Adrenal gland (tissue), 12 donors: ENCODE data around the gene DCD. TPM values are rescaled to one million over a fixed set of nuclear protein-coding genes. Genes with fewer than 3 reads are reported as not detected.

Source experiments
- DNase-seq, 7 donors: peaks; one replicate each; pipeline ENCODE4 v3.0.0-alpha.2; 2019 to 2020
- H3K27ac ChIP-seq, 5 donors: fragments of 200-600 bp; sonication (generic) in 4 of 5; 1 replicate in 3 of 5; 2 replicates in 2 of 5; pipeline versions ENCODE4 v1.5.1 to v1.8.0; 2016 to 2020; ENCODE audit warnings: mild to moderate bottlenecking in 1 of 5
- H3K27me3 ChIP-seq: fragments of 200-600 bp; 2 replicates; pipeline ENCODE4 v1.8.0; 2021
- H3K36me3 ChIP-seq, 2 donors: fragments of 200-600 bp; replicated peaks in 1 of 2; 1 replicate in 1 of 2; 2 replicates in 1 of 2; pipeline versions ENCODE4 v1.5.1 to v1.8.0; 2018 to 2022
- H3K4me1 ChIP-seq, 2 donors: fragments of 200-600 bp; replicated peaks in 1 of 2; 1 replicate in 1 of 2; 2 replicates in 1 of 2; pipeline versions ENCODE4 v1.5.1 to v1.8.0; 2018 to 2021
- H3K4me3 ChIP-seq, 4 donors: fragments of 200-600 bp; sonication (generic) in 3 of 4; one replicate each; pipeline ENCODE4 v1.5.1; 2016 to 2018
- H3K9me3 ChIP-seq, 3 donors: fragments of 200-600 bp; sonication (generic) in 1 of 3; replicated peaks in 1 of 3; 1 replicate in 2 of 3; 2 replicates in 1 of 3; pipeline versions ENCODE4 v1.5.1 to v1.8.0; 2016 to 2021
- POLR2A ChIP-seq, 2 donors: fragments of 450-650 bp; IDR thresholded peaks; one replicate each; pipeline ENCODE4 v1.6.1; 2017; ENCODE audit warnings: antibody characterized with exemption in 2 of 2, mild to moderate bottlenecking in 2 of 2, moderate library complexity in 1 of 2
- WGBS, 4 donors: extraction: QIAGEN DNeasy Blood & Tissue Kit in 2 of 4; methylation state at CpG; one replicate each; pipeline versions ENCODE4 v1.1.5 to v1.1.7; 2013 to 2017; 5-methylcytosine and 5-hydroxymethylcytosine counted together
- intact Hi-C, 2 donors: fragments of 100-400 bp; cut with DNase I; formaldehyde crosslinking; loops; one replicate each; pipeline versions ENCODE4 v1.14.1 to v1.15.0; 2022 to 2023
- polyA plus RNA-seq, 3 donors: library from polyadenylated mRNA; stranded (reverse); fragments of 200-250 nt in 2 of 3; fragments of 350-450 nt in 1 of 3; fragmentation: Illumina TruSeq in 1 of 3; extraction: RNeasy Lipid Tissue Mini Kit (QIAGEN cat#74804) in 1 of 3; gene quantifications; one replicate each; pipeline ENCODE4 v1.2.3, GENCODE V29; 2013 to 2014
- total RNA-seq, 9 donors: library from RNA; depleted of rRNA in 4 of 9; stranded (reverse); fragments of >200 nt in 4 of 9; fragments of 120-200 nt in 1 of 9; fragmentation: NEBNext Ultra II Directional in 1 of 9; extraction: Animal tissue kit (Norgen Biotek cat#: 25700) in 1 of 9; gene quantifications; one replicate each; pipeline versions ENCODE4 v1.1.0 to v1.2.4, GENCODE V29; 2013 to 2023
- TF ChIP-seq, protein P1 (sequence below), 6 experiments: fragments of 450-650 bp in 4 of 6; fragments of 200-600 bp in 2 of 6; sonication (generic) in 1 of 6; IDR thresholded peaks; 1 replicate in 5 of 6; 2 replicates in 1 of 6; pipeline versions ENCODE4 v1.5.1 to v1.8.0; 2016 to 2021; ENCODE audit warnings: antibody characterized with exemption in 6 of 6, mild to moderate bottlenecking in 2 of 6, moderate library complexity in 1 of 6
- donor health status: healthy with polysubstance abuse.
- donor health status: Bipolar disorder and iron deficiency.
- donor health status: DM: yes; HTN: yes; CAD: no.
- donor health status: DM: no; HTN: no; CAD: no.
- donor health status: DM: no; HTN: no; CAD: no.
- donor health status: DM: yes; HTN: yes; CAD: no.

Gene DCD
- total and polyA plus RNA-seq, 12 donors, result not detected

DNA sequence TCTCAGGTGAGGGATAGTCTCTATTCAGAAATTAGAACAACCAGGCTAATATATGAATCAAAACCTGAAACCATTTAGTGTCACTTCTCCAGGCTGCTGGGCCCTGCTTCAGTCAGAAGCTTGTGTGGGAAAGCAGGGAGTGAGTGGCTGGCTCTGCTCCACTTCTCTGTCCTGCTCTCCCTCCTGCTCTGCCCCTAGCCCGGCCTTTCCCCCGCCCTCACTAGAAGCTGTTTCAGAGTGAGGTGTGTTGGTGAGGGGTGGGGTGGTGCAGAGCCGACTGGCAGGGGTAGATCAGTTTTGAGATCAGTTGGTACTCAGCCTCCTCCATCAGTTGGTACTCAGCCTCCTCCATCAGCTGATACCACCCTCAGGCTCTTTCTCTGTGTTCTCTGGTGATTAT lies 52.7 kb downstream of the DCD start:
- H3K4me1 ChIP-seq, result no peaks in the 10 kb centered on the region
- no peaks in the 10 kb centered on the region for H3K9me3 ChIP-seq
- no peaks in the 10 kb centered on the region for H3K36me3 ChIP-seq
- peaks cover 6% of the 10 kb centered on the region for H3K27me3 ChIP-seq
- TF ChIP-seq, protein P1, sequence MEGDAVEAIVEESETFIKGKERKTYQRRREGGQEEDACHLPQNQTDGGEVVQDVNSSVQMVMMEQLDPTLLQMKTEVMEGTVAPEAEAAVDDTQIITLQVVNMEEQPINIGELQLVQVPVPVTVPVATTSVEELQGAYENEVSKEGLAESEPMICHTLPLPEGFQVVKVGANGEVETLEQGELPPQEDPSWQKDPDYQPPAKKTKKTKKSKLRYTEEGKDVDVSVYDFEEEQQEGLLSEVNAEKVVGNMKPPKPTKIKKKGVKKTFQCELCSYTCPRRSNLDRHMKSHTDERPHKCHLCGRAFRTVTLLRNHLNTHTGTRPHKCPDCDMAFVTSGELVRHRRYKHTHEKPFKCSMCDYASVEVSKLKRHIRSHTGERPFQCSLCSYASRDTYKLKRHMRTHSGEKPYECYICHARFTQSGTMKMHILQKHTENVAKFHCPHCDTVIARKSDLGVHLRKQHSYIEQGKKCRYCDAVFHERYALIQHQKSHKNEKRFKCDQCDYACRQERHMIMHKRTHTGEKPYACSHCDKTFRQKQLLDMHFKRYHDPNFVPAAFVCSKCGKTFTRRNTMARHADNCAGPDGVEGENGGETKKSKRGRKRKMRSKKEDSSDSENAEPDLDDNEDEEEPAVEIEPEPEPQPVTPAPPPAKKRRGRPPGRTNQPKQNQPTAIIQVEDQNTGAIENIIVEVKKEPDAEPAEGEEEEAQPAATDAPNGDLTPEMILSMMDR (IDR thresholded peaks at IDR 0.05), result no peak
- no peak for TF ChIP-seq POLR2A (IDR thresholded peaks at IDR 0.05)
- H3K4me3 ChIP-seq, result no peak overlapping the region
- 69 to 82% (median 73%) methylated on average over 3 of the region's 3 CpGs for WGBS, 4 donors
- H3K27ac ChIP-seq, result no peak overlapping the region
- intact Hi-C loops, result loop anchor here (5.0 to 10.0 kb wide), 2 partner anchors 362 to 369 kb away; no protein-coding TSS in a partner anchor
- DNase-seq, result no peak

Other genes starting within 250 kb of the DCD start
- gene ITGA5, start 229.1 kb downstream of the DCD start, total RNA-seq, result 100 to 1,000 TPM in 3 of 9 donors, 10 to 100 TPM in 6; 15.7 to 141 (median 75.4) TPM
- 100 to 1,000 TPM in 1 of 3 donors, 10 to 100 TPM in 2; 52.2 to 118 (median 56.7) TPM for gene ITGA5, start 229.1 kb downstream of the DCD start, polyA plus RNA-seq
- gene GTSF1, start 174.8 kb downstream of the DCD start, total RNA-seq, result under 1 TPM in 4 of 9 donors, not detected in 5; 0.28 to 0.90 (median 0.55) TPM
- 1 to 10 TPM in 1 of 3 donors, under 1 TPM in 1, not detected in 1; 0.37 to 2.2 TPM for gene GTSF1, start 174.8 kb downstream of the DCD start, polyA plus RNA-seq
- 10 to 100 TPM in 8 of 9 donors, 1 to 10 TPM in 1; 3.8 to 61.4 (median 28.3) TPM for gene NCKAP1L, start 150.6 kb downstream of the DCD start, total RNA-seq
- gene NCKAP1L, start 150.6 kb downstream of the DCD start, polyA plus RNA-seq, result 10 to 100 TPM in 1 of 3 donors, 1 to 10 TPM in 2; 5.2 to 11.8 (median 6.8) TPM
- 1 to 10 TPM in 7 of 9 donors, under 1 TPM in 2; 0.72 to 9.2 (median 4.9) TPM for gene PDE1B, start 98.8 kb downstream of the DCD start, total RNA-seq
- 1 to 10 TPM; 3.6 to 9.8 (median 9.4) TPM for gene PDE1B, start 98.8 kb downstream of the DCD start, polyA plus RNA-seq
- gene PPP1R1A, start 59.7 kb downstream of the DCD start, total RNA-seq, result 10 to 100 TPM in 1 of 9 donors, 1 to 10 TPM in 3, under 1 TPM in 4, not detected in 1; 0.14 to 10.7 (median 1.1) TPM
- gene PPP1R1A, start 59.7 kb downstream of the DCD start, polyA plus RNA-seq, result 10 to 100 TPM in 1 of 3 donors, 1 to 10 TPM in 1, under 1 TPM in 1; 0.75 to 32.5 (median 1.6) TPM
- gene LACRT, start 13.5 kb downstream of the DCD start, total RNA-seq, result not detected
- not detected for gene LACRT, start 13.5 kb downstream of the DCD start, polyA plus RNA-seq
- gene MUCL1, start 206.2 kb upstream of the DCD start, total RNA-seq, result under 1 TPM in 2 of 9 donors, not detected in 7; 0.83 to 0.88 TPM
- not detected for gene MUCL1, start 206.2 kb upstream of the DCD start, polyA plus RNA-seq